HG03565 (cell line): ENCODE results near the gene NRP2.

Source experiments
- ATAC-seq: cut with Tn5 transposase; IDR thresholded peaks from one replicate; pipeline ENCODE4 v1.9.1; 2021; ENCODE audit warnings: mild to moderate bottlenecking, moderate library complexity; ENCODE audit not compliant: unreplicated experiment

The NRP2 gene

DNA sequence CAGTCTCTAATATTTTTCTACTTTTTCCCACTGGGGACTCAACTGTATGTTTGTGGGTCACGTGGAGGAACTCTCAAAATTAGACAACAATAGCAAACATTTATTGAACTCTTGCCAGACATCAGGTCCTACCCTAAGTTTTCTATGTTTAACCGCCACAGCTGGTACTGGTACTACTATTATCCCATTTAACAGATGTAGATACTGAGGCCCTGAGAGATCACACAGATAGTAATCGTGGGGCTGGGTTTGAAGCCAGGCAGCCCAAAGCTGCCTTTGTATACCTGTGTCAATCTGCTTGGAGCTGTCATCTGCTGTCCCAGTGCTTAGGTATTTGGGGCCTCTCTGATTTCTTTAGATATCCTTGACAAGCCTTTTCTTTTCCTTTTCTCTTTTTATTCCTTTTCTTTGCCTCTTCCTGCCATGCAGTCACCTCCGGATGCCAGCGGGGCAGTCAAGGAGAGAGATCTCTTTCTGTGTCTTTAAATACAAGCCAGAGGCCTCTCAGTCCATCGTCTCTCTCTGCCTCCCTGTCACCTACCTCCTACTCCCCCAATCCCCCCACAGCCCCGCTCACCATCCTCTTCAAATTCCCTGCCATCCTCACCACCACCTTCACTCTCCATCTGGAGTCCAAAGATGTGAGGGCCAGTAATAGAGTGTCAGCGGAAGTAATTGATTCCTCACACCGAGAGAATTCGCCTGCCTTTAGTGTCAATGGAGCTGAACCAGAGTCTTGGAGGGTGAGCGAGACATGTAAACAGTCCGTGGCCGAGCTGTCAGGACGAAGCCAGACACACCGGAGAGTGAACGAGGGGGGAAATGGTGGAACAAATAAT lies 23.4 kb downstream of the NRP2 start:
- ATAC-seq, result no peak

DNA sequence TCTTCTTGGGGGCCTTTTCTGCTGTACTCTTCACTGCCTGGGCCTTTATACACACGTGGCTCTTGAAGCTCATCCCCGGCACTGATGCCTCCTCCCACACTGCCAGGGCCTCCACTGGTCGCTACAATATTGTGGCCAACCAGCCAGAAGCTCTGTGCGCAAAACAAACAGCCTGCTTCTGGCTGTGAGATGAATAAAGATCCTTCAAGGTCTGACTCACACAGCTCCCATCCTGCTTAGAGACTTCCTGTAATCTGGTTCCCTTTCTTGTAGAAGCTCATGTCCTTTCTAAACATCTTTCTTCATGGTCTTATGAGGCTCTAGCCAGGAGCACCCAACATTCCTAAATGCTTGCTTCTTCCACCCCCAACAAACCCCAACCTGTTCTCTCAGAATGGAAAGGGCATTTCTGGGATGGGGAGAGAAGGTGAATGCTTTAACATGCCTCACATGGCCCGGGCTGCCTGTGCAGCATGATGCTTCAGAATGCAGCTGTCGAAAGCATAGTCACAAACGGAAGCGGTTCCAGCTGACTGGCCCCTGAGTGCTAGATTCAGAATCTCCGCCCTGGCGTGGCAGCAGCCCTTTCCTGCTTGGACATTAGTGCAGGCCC lies 24.6 kb downstream of the NRP2 start:
- peak; percentile 91 for ATAC-seq

DNA sequence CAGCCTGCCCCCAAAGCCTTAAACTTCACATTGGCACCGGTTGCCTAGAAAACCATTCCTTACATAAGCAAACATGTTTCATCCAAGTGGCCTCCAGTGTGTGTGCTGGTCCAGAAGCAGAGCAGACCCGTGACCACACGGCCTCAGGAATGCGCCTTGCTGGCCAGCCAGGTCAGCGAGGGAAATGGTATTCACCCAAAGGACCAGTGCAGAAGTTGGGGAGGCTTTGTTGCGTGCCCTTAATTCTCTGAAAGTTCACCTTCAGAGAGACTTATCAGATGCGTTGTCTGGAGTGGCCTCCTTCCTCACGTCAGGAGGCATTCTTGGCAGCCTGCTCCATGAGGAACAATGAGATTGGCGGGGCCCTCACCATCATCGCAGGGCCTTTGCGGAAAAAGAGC lies 25.9 kb downstream of the NRP2 start:
- no peak for ATAC-seq

DNA sequence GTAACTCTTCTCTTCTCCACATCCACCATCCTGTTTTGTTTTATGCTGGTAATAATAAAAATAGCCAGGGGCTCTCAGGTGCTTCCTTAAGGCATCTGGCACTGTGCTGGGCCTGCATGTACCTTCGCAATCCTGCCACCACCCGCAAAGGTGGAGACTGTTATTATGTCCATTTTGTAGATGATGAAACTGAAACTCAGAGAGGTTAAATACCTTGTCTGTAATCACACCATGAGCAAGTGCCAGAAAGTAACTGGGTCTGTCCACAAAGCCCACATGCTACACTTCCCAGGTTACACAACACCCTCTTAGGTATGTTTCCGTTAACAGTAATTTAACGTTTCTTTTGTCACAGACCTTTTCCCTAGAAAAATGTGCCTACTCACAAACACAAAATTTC lies 27.0 kb downstream of the NRP2 start:
- no peak for ATAC-seq

DNA sequence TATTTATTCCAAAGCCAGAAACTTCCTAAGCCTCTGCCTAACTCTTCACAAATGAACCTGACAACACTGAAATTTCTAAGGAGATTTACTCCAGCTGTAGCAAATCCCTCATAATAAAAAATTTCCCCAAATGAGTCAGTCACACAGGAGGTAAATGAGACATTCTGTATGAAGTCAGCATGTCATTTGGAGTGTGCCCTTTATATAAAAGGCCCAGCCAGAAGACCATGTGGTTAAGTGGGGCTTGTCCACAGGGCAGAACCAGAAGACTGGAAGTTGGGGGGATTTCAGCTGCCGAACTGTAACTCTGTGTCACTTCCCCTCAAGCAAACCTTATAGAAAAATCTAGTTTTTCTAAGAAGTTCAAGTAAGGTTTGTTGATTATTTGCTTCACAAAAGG lies 30.2 kb downstream of the NRP2 start:
- ATAC-seq, result no peak

DNA sequence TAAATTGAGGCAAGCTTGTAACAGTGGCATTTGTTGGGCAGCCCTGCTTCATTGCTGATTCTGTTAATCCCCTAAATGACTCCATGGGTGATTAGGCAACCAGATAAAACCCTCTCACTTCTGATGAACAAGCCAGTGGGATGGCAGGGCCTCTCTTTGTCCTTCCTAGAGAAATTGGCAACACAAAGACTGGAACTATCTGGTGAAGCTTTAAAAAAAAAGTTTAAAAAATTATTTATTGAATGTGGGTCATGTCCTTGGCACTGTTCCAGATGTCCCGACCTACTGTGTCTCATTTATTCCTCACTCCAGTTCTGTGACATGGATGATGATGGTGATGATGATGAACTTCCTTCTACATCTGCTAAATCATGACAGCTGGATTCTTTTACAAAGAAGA lies 30.8 kb downstream of the NRP2 start:
- no peak for ATAC-seq

DNA sequence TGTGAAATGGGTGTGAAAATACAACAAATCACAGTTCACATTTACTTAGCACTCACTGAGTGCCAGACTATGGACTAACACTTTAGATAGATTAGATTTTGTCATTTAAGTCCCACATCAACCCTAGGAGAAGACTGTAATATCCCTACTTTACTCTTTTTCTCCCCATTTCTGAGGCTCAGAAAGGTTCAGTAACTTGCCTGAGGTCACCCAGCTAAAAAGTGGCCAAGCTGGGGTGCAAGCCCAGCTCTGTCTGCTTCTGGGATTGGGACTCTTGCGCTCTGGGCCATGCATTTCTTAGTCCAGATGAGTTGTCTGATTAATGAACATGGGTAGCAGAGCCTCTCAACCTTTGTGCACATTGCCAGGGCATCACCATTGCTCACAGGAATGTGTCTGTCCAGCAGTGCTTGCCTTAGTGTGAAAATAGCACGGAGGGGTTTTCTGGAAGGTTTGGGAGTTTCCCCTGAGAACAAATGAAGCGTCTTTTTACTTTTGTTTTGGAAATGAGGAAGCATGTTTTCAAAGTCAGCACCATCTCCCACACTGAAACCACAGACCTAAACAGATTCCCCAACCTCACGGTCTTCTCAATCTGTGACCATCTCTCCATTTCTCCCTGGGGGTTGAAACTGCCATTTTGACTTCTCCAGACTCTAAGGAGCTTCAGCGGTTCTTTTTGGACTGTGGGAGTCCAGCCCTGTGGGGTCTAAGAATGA lies 31.9 kb downstream of the NRP2 start:
- peak; percentile 81 for ATAC-seq

DNA sequence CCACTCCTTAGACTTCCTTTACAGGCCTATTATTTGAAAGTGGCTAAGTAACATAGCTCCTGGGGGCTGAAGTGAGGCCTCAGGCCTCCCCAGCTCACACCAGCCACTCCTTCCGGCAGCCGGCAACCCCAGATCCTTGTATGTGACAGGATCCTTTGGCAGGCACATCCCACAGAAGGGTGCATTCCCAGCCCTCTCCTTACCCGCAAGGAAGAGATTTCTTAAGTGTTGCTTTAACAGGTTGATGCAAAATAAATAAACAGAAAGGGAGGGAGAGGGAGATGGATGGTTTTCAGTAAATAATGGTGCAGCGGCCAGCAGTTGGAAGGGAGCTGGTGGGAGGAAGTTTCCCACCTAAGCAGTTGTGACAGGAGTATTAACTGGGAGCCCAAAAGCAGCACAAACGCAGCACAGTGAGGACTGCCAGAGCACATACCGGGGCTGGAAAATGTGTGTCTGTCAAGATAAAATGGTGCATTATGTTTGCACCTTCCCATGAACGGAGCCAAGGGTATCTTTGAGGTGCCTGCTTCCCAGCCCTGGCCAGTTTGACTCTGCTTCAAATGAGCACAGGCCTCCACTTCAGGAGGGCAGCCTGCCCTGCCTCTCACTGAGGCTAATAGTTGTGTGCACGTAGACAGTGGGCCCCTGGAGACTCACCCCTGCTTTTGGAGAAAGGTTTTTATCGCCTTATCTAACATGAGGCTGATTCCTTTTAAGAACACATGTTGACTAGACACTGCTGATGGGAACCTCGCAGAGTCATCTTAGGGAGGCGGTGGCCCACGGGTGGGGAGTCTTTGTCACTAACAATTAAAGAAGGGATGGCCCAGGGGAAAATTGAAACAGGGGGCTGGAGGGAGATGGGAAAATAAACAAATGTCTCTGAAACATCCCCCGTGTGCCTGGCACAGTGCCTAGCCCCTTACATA lies 32.8 kb downstream of the NRP2 start:
- ATAC-seq, result no peak

DNA sequence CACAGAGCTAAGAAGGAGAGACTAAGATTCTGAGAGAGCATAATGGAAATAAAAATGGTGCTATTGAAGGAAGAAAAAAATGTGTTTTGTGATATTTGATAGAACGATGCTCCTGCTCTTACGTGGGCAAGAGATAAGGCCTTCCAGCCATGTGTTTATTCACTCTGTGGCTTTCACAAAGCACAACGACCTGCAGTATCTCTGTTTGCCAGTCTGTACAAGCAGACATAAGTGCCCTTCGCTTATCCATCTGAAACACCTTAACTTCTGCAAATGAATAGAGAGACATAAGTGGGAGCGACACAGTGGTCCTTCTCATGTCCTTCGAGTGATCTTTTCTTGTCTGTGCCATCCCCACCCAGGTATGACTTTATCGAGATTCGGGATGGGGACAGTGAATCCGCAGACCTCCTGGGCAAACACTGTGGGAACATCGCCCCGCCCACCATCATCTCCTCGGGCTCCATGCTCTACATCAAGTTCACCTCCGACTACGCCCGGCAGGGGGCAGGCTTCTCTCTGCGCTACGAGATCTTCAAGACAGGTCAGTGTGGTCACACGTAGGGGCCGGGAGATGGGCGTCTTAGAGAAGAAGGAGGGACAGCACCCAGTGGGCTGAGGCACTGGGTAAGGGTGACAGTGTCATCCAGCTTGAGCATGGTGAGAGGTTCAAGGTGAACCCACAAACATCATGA lies 33.7 kb downstream of the NRP2 start:
- ATAC-seq, result no peak

DNA sequence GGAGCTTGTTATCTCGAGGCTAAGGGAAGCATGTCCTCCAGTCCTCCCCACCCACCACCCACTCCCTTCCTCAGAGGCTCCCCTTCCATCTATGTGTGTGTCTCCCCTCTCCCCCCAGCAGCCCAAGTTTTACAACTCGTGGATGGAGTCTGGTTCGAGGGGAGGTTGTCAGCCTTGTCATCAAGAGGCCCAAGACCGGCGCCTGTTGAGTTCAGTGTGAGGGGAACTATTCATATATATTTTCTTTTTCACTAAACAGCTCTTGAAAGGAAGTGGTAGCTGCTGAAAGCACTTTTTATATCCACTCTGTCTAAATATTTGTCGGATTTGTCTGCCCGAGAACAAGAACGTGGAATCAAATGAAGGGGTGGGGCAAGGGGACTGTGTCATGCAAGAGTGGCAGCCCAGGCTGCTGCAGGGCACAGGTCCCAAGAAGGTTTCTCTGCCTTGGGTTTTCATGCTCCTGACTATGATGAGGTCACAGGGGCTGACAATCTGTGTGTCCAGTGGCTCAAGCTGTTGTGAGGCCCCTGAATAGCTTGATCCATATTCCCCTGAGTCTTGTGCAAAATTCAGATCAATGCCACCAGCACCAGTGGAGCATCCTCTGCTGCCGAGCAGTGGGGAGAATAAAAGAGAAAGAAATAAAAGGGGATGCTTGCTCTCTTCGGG lies 35.0 kb downstream of the NRP2 start:
- no peak for ATAC-seq

DNA sequence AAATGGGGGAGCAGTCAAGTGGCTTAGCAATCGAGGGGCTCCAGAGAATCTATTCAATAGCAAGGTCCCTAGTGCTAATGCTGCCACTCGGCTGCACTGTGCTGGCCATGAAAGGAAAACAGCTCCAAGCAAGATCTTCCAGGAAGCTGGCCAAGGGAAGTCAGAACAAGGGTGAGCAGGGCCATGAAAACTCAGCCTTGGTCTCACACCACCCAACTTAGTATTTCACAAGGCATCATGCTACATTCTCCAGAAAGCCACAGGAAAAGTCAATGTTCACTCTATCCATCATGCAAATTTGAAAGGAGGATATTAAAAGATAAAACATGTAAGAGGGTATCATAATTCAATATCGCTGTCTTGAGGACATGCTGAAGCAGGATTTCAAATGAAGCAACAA lies 35.7 kb downstream of the NRP2 start:
- no peak for ATAC-seq

DNA sequence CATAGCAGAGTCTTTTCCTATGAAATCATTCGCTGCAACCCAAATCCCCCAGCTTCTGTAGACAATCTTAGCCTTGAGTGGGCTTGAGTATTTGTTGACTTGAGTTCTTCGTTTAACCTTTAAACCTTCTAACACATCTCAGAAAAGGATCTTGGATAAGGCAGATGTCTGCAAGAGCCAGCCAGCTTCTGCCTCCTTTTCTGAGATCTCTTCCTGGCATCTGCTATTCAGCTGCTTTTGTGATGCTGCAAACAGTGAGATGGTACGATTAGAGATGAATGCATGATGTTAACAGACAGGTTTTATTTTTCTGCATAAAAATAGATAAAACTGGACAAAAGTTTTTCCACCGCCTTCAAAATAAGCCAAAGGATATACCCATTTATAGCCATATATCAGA lies 37.5 kb downstream of the NRP2 start:
- no peak for ATAC-seq

DNA sequence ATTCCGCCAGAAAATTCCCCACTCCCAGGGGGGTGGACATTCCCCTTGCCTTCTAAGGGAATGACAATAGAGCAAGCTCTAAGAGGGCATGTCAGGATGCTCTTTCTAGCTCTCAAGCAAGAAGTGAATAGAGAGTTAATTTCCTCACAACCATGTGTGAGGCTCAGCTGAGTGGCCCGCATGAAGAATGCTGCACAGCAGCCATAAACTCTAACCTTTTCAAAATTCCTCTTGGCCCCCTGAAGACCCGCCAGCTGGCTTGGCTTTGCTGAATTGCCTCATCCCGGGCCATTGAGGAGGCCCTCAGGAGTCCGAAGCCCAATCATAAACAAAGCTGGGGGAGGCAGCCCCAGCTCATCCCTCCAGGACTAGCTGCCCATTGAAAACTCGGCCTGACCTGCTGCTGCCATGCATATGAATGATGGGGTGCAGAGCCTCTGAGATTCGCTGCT lies 38.2 kb downstream of the NRP2 start:
- no peak for ATAC-seq

DNA sequence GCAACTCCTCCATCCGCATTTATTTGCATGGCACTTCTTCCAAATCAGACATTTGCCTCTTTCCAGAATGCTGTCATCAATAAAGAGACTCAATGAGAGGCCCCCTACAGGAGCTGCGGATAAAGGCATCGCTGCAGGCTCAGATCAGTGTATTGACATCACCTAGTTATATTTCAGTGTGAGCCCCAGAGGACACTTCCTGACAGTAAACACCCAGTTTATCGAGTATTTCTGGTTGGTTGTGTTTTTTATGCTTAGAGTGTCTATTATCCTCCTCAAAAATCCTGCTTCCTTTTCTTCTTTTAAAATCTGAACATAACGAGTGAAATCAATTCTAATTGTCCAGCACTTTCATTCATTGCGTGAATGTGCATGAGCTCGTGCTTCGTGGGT lies 38.8 kb downstream of the NRP2 start:
- no peak for ATAC-seq

DNA sequence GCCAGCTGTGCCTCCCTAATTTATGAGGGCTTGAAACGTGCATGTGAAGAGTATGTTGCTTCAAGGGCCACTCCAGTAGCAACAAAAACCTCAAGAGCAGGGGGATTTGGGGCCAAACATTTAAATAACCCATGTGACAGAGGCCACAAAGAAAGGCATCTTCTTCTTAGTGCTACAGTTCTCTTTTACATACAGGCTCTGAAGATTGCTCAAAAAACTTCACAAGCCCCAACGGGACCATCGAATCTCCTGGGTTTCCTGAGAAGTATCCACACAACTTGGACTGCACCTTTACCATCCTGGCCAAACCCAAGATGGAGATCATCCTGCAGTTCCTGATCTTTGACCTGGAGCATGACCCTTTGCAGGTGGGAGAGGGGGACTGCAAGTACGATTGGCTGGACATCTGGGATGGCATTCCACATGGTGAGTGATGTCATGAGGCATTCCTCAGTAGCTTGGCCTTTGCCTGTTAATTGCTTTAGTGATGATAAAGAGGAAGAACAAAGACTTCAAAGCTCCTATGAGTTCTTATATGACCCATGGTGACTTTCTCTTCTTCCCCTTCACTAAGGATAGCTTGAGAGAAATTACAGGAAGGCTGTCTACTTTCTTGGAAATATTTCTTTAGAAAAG lies 40.1 kb downstream of the NRP2 start:
- ATAC-seq, result peak; percentile 36

DNA sequence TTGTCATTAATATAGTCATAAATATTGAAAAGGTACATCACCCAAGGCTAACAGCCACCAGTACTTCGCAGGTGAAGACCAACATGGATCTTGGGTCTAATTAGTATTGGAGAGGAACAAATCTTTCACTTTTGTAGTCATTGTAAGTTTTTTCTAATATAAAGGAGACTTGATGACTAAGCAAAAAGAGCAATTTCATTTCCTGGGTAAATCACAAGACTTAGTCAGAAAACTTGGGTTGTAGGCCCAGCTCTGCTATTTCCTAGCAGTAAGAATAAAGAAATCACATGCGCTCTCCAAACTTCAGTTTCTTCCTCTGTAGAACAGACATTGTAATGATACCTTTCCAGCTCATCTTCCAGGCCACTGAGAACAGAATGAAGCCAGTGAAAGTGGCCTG lies 40.9 kb downstream of the NRP2 start:
- ATAC-seq, result no peak

DNA sequence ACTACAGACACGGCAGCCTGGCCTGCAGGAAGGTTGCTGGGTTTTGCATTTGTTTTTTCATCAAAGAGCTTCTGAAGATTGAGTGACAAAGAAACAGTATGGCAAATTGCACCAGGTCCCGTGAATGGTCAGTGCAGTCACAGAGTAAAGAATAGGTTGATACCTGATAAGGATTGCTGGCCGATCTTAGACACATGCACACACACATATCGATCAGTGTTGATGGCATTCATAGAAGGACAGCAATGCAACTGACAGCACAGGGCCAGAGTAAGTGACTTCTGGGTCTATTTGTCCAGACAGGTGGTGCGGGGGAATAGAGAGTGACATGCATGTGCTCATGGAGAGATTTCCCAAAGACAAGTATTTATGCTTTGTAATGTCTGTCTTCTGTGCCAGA lies 42.8 kb downstream of the NRP2 start:
- no peak for ATAC-seq

DNA sequence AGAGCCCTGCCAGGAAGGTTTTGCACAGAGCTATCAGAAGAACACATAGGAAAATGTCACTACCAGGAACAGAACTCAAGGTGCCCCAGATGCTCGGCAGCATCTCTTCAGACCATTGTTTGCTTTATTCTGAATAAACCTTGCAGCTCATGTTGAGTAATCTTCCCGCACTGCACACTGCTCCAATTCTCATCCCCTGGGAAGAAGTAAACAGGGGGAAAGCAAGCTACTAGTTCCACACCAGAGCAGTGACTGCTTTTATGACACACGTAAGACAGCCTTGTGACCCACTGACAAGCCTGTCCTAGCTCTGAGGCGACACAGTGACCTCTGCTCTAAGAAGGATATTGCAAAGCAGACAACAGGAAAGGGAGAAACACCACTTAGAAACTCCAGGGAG lies 44.2 kb downstream of the NRP2 start:
- ATAC-seq, result no peak

DNA sequence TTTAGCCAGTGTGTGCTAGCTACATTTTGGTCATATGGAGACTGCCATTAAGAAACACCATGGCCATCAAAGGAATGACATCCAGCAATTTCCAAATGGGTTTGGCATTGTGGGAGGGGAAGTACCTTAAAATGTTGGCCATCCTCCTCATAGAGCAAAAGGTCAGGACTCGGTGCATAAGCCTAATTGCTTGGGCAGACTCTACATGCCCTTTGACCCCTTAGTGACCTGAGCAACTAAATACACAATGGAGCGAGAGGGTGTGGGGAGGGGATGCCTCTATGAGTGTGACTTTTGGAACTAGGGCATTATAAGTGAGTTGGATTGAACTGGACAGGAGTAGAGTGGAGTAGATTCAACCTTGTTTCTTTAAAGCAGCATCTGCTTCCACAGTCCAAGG lies 44.9 kb downstream of the NRP2 start:
- ATAC-seq, result no peak
